ENCODE measurements around the gene RBSN.

The RBSN gene

DNA sequence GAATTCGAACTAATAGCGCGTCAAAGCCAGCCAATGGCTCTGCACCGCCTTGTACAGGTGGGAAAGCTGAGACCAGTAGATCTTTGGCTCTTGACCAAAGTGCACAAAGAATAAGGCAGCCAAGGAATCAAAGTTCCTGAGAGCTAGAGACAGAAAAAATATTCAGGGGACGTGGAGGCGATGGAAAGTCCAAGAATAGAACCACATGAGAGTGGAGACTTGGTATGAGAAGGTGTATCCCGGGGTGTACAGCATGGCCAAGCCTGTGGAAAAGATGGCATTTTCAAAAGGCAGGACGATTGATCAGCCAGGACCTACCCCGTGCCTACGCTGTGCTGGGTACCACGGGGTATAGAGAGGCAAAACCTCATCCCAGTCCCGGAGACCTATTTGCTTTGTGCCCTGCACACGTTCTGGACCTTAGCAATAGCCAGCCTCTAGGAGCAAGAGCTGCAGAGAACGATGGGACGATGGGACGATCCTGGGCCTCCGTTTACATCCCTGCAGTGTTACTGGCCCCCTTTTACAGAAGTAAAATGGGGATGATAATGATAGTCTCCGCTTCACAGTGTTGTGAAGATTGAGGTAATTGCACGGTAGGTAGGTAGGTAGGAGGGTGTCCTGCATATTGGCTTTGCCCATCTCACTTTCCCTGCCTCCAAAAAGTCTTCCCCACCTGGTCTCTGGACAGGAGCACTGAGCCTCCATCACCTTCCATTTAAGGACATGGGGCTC is 583 bp upstream of the RBSN start:
- no peak for DNase-seq (ENCODE audit: low read depth)

DNA sequence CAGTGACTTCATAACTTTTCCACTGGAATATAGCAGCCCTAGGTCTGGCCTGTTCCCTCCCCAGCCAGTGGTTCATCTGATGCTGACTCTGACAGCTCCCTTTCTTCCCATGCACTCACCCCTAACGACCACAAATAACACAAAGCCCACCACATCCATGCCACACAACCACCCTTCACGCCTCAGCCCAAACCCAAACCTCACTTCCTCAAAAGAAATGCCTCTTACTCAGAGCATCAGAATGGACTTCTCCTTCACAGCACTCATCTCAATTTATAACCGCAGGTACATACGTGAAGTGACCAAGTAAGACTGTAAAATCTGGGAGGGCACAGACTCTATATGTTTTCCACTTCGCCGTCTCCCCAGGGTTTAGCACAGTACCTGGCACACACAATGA is 1.1 kb downstream of the RBSN start:
- DNase-seq (ENCODE audit: low read depth) = peak; percentile 36

DNA sequence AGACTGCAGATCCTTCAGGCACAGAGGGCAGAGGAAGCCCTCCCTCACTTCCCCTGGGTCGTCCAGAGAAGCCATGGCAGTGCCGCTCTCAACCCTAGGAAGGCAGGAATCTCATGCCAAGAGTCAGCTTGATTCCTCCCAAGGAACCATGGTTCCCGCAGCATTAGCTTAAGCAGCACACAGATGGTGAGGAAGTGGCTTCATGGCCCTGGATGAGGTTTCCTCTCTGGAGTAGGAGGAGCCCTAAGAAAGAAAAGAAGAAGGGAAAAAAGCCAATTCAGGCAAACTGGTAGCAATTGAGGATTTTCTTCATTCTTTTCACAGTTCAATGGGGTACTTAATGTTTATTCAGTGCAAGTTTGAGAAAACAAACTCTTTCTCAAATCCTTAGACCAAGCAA is 2.9 kb downstream of the RBSN start:
- DNase-seq (ENCODE audit: low read depth) = no peak

DNA sequence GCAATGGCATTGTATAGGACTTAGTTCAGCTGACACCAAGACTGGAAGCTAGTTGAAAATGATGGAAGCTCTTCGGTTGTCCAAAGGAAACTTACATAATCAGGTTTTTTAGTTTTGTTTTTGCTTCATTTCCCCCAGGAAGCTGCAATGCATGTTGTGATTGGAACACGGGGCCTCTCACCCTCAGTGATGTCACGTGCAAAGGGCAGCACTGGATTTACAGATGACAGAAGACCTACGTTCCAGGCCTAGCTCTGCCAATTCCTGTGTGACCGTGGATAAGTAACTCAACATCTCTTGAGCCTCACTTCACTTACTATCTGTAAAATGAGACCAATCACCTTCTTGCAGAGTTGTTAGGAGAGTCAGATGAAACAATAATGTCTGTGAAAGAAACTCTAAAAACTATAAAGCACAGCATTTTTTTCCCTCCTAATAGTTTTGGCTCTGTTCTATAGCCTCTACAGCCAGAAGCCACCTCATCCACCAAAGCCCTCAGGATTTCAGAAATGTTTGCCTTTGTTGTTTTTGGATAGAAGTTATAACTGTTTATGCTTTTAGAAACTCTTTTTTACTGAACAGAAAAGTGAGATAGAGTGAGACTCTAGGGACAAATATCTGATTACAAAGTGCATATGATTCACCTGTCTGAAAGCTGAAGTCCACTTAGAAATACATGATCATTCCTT is 4.6 kb downstream of the RBSN start:
- no peak for DNase-seq (ENCODE audit: low read depth)

DNA sequence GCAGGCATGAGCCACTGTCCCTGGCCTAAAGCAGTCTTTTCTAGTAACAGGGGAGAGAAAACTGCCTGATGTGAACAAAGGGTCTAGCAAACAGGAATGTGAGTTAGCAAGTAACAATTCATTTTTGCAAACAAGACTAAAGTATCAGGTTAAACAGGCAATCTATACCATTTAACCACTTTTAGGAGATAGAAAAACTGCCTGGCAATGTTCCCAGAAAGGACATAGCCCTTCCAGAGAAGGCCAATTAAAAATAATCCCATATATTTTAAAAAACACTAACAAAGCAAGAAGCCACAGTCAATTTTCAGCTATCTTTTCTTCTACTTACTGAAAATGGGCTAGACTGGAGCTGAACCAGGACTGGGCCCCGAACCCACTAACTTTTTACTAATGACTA is 6.3 kb downstream of the RBSN start:
- no peak for DNase-seq (ENCODE audit: low read depth)

DNA sequence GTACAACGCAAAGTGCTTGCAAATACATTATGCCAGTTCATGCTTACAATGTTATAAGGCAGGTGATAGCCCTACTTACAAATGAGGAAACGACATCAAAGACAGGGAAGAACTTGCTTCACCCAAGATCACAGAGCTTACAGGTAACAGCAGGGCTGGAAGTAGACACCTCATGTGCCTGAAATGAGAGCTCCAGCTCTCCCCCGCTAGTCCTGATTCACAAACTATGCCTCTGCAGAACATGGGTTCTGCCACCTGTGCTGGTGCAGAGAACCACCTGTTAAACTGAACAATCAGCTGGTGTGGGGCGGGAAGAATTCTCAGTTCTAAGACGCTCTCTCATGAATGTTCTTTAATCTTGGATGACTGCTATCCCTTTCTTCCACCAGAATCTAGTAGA is 7.4 kb downstream of the RBSN start:
- no peak for DNase-seq (ENCODE audit: low read depth)

DNA sequence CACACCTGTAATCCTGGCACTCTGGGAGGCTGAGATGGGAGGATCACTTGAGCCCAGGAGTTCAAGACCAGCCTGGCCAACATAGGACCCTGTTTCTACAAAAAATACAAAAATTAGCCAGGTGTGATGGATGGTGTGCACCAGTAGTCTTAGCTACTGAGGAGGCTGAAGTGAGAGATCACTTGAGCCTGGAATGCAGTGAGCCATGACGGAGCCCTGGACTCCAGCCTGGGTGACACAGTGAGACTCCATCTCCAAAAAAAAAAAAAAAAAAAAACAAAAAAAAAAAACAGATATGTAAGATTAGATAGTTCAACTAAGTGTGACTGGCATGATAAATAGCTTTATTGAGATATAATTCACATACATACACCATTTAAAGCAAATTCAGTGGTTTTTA is 9.7 kb downstream of the RBSN start:
- DNase-seq (ENCODE audit: low read depth) = no peak

DNA sequence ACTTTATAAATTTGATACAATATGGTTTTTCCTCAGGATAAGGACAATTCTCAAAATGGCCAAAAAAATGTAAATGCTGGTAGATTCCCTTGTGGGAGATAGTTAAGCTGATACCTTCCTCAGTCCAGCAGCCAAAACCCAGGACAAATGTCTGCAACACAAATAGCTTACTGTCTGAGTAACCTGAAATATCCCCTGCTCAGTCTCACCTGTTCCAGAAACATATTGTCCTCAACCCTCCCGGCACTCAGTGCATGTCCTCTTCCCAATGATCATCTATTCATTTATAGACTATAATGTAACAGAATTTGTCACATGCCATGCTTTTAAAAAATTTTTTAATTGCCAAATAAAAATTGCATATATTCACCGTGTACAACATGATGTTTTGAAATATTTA is 12.2 kb downstream of the RBSN start:
- DNase-seq (ENCODE audit: low read depth) = no peak

DNA sequence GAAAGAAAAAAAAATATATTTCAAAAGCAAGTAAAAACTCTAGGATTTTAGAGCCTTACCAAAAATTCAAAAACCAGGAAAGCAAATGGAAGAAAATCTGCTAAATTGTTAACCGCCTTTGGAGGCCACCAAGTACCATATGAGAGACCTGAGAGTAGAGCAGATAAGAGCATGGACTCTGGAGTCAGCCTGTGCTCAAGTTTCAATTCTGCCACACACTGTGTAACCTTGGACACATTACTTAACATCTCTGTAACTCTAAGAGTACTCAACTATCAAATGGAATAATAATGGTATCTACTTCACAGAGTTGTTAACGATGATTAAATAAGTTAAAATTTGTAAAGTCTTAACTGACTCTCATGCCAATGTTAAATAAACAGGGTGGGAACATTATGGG is 12.7 kb downstream of the RBSN start:
- no peak for DNase-seq (ENCODE audit: low read depth)

DNA sequence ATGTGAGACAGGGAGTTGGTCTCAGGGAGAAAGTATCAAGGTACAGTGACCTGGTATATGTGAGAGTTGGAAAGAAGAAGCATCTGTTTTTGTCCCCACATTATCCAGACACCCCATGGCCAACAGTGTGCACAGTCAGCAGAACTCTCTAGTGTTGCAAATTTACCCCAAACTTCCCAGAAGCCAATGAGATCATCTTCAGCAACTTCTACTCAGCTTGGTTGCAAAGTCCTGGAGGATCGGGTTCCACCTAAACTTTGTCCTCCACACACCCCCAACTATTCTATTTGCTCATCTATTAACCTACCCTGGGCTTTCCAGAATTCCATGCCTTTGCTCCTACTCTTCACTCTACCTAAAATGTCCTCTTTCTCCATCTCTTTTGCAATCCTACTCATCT is 15.7 kb downstream of the RBSN start:
- DNase-seq (ENCODE audit: low read depth) = no peak

DNA sequence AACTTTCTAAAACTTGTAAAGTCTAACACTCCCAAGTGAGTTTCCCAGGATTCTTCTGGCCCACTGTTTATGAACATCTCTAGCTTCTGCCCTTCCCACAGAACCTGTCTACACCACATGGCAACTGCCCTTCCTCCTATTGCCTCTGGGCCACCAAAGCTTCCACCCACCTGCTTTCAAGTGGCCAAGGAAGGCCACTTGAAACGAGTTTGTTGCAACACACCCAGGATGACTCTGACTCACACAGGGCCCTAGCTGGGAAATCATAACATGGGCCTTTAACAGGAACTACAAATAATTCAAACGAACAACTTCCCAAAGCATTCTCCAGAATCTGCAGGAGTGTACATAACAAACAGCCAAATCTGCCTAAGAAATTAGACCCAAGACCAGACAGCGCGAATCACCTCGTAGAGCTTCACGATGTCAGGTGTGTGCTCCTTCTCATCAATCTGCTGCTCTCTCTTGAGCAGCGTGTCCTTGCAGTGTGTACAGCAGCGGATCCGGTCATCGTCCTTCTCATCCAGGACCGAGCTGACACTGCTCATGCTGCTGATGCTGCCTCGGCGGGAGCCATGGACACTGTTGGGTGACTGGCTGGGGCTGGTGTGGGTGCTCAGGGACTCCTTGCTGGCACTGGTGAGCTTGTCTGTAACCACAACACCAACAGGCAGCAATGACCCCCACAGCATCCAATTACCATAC is 16.8 kb downstream of the RBSN start:
- no peak for DNase-seq (ENCODE audit: low read depth)

DNA sequence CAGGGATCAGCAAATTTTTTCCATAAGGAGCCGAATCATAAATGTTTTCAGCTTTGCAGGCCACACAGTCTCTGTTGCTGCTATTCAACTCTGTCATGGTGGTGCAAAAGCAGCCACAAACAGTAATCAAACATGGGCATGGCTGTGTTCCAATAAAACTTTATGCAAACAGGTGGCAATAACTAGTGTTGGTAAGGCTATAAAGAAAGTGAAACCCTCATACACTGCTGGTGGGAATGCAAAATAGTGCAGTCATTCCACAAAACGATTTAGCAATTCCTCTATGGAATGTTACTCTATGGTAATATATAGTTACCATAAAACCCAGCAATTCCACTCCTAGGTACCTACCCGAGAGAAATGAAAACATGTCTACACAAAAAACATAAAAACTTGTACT is 19.9 kb downstream of the RBSN start:
- DNase-seq (ENCODE audit: low read depth) = no peak

DNA sequence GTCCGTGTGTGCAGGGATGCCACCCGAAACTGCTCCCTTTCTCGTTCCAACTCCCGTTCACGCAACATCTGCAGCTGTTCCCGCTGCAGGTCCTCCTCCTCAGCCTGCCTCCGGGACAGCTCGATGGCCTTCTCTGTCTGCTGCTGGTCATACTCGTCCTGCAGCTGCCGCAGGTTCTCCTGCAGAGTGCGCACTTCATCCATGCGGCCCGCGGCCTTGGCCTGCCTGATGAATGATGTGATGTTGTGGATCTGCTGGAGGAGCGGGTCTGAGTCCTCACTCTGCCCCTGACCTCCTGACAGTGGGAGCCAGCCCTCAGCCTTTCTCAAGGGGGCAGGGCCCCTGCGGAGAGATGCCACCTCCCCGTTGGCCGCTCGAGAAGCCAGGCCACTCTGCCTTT is 24.4 kb downstream of the RBSN start:
- DNase-seq (ENCODE audit: low read depth) = no peak

DNA sequence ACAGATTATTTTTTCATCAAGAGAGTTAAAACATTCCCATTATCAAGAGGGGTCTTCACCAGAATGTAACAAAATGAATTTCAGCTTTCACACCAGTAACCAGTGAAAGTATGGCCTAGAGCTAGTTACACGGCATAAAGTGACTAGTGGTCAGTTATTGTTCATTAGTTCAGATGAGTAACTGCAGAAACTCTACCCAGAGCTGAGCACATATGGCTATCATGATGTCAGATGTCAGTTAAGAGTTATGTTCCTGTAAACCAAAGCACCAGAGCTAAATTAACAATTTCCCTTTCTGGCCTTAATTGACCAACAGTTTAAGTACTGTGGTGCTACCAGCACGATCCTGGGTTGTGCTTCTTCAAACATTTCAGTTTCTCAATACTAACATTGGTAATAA is 27.2 kb downstream of the RBSN start:
- no peak for DNase-seq (ENCODE audit: low read depth)

DNA sequence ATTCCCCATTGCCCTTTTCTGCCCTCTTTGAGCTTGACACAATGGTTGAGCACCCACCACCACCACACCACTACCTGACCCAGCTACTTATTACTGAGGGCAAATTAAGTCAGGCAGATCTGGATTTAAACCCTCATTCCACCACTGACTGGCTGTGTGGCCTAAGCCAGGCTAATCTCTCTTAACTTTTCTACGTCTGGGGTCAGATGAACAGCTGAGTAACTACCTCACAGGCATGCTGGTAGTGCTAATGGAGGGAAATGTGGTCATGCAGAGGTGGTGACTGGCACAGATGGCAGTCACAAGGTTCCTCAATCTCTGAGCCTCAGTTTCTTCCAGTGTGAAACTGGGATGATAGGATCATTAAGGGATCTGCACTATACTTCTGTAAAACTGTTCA is 29.5 kb downstream of the RBSN start:
- DNase-seq (ENCODE audit: low read depth) = no peak

DNA sequence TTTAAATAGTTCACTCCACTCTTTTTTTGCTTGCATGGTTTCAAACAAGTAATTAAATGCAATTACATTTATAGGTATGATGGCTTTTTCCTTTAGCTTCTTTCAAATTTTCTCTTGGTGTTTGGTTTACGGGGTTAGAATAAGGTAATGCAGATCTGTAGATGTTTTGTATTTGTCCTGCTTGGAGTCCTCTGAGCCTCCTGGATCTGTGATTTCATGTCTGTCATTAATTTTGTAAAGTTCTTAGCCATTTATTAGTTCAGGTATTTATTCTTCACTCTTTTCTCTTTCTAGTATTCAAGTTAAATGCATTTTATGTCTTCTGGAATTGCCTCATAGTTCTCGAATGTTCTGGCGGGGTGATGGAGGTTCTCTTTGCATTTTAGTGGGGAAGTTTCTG is 32.5 kb downstream of the RBSN start:
- DNase-seq (ENCODE audit: low read depth) = no peak

DNA sequence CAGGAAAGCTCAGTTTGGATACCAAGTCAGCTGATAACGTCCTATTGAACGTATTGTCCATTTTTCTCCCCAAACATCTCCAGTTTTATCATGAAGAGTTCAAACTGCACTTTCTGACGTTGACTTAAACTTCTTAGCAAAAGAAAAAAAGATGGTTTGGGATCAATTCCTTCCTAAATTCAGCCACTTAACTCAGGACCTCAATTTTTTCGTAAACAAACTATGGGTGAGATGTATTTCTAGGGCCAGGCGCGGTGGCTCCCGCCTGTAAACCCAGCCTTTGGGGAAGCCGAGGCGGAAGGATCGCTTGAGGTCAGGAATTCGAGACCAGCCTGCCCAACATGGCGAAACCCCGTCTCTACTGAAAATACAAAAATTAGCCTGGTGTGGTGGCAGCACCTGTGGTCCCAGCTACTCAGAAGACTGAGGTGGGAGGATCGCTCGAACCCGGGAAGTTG is 33.4 kb downstream of the RBSN start:
- DNase-seq (ENCODE audit: low read depth) = no peak

DNA sequence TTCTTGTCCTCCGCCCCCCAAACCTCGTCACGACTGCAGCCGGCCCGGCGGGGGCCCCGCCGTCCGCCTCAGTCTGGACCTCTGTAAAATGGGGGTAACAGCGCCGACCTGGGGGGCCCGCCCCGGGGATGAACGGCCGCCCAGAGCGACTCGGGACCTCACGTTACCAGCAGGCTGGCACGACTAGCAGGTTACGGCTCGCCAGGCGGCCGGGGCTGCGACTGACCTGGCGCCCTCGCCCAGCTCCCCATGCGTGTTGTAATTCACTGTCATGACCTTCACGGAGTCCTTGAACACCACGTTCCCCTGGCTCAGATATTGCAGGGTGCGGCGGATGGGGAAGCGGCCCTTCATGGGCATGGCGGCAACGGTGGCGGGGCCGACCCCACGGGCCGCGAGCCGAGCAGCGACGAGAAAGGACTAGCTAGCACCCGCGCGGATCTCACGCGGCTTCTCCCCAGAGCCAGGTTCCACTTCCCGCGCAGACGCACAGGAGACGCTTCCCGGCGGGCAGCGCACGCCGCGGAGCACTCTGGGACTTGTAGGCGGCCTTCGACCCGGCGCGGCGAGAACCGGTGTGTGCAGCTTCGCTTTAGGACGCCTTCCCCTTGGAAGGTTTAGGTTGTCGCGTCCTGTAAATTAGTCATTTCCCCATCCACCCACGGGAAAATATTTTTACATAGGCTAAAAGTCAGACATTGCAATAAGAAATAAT is 34.0 kb downstream of the RBSN start, which contains the start of gene MRPS25:
TSS of gene MRPS25 (minus strand) at position 481 of the 715 bp plus-strand sequence. CDS start at position 360, 121 bp downstream.
- peak; percentile 89 for DNase-seq (ENCODE audit: low read depth)

DNA sequence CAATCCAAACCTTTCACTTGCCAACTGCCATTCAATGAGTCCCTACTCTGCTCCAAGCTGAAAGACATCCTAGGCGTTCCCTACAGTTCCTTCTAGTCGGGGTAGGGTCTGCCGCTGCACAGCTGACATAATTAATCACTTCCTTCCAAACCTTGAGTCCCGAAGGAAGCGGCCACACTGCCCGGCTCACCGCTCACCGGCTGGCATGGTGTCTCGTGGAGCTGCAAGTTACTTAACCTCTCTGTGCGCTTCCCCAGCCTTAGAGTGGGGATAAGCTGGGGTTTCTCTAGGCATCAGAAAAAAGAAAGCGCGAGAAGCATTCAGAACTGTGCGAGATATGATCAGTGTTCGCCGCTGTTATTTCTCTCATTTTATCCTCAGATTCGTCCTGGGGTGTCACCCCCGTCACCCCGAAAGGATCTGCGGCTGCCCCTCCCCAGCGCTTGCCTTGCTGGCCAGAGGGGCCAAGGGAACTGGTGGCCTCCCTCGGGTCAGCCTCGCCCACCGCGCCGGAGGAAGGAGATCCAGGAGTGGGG is 34.6 kb downstream of the RBSN start:
- DNase-seq (ENCODE audit: low read depth) = peak; percentile 14

DNA sequence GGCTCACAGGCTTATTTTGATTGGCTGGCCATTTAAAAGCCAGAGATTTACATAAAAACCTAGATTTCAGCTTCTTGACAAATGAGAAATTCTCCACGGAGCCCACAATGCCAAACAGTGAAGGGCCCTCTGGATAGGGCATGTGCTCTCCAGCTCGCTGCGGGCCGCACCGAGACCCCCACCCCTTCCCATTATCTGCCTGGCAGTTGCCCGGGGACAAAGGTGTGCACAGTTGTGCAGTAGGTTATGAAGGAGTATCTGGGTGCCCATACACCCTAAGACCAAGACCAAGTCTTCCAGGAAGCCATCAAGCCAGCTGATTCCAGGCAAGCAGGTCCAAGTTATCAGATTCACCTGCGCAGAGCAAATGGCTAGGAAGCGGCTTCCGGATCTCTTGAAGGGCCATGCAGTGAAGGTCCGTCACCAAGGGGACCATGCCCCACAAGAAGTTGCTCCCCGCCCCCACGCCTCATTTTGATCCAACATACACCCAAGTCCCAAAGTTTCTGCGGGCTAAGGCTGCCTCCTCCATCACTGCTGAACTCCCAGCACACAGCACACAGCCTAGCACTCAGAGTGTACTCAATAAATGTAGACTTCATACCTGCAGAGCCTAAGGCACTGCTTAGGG is 35.2 kb downstream of the RBSN start:
- DNase-seq (ENCODE audit: low read depth) = no peak

DNA sequence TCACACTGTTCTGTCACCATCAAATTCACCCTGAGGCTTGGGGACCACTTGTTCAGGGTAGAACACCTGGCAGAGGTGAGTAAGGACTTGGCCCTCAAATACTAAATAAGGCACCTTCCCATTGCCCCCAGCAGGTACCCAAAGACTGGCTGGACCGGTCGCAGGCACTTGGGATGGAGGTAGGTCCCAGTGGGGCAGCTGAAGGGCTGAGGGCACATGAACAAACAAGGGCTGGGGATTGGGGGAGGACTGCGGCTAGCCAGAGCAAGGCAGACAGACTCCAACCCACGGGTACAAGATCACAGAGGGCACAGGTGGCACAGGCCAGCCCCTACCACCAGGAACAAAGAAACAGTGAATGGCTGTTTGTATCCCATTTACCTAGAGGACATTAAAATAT is 35.7 kb downstream of the RBSN start:
- no peak for DNase-seq (ENCODE audit: low read depth)

DNA sequence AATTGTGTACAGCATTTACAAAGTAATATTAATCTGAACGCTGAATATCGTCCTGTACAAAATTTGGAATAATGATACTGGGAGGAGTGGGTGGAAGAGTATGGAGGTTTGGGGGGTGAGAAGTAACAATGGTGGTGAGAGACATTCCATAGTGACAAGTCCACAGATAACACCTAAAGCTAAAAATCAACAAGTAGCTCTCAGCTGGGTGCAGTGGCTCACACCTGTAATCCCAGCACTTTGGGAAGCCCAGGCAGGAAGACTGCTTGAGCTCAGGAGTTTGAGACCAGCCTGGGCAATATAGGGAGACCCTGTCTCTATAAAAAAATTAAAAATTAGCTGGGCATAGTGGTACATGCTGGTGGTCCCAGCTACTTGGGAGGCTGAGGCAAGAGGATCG is 38.9 kb downstream of the RBSN start:
- DNase-seq (ENCODE audit: low read depth) = no peak
